HepG2 (cell line): ENCODE data around the gene ZFAND6. TPM values are rescaled to one million over a fixed set of nuclear protein-coding genes. Genes with fewer than 3 reads are reported as not detected.

Experiments used
- ATF1 ChIP-seq: IDR thresholded peaks from 2 replicates; pipeline ENCODE4 v1.6.1; 2016; ENCODE audit warnings: mild to moderate bottlenecking, control low read depth
- CBX1 ChIP-seq: IDR thresholded peaks from one replicate; pipeline ENCODE4 v1.6.1; 2016; ENCODE audit warnings: antibody characterized with exemption, low read depth
- DR1 ChIP-seq: sonication (generic); formaldehyde crosslinking; IDR thresholded peaks from 2 replicates; pipeline ENCODE4 v1.8.0; 2021; ENCODE audit warnings: mild to moderate bottlenecking, missing genetic modification reagents, inconsistent platforms
- ELF1 ChIP-seq: sonication (generic); formaldehyde crosslinking; IDR thresholded peaks from 2 replicates; pipeline ENCODE4 v1.4.0; 2020; ENCODE audit warnings: missing genetic modification reagents
- KDM3A ChIP-seq: IDR thresholded peaks from 2 replicates; pipeline ENCODE4 v1.6.1; 2018; ENCODE audit warnings: low read depth, missing compliant biosample characterization
- NFKB2 ChIP-seq: sonication (generic); formaldehyde crosslinking; IDR thresholded peaks from 2 replicates; pipeline ENCODE4 v1.4.0; 2020; ENCODE audit warnings: missing genetic modification reagents, borderline replicate concordance
- NFYB ChIP-seq: sonication (generic); formaldehyde crosslinking; IDR thresholded peaks from 2 replicates; pipeline ENCODE4 v1.4.0; 2020; ENCODE audit warnings: missing genetic modification reagents
- RARA ChIP-seq: IDR thresholded peaks from 2 replicates; pipeline ENCODE4 v1.6.1; 2016; ENCODE audit warnings: missing genetic modification reagents, missing compliant biosample characterization
- RARG ChIP-seq: sonication (generic); formaldehyde crosslinking; IDR thresholded peaks from 2 replicates; pipeline ENCODE4 v1.4.0; 2020; ENCODE audit warnings: low read depth, mild to moderate bottlenecking, missing genetic modification reagents
- RCOR2 ChIP-seq: IDR thresholded peaks from 2 replicates; pipeline ENCODE4 v1.6.1; 2016; ENCODE audit warnings: missing biosample characterization, missing genetic modification reagents
- SNAPC5 ChIP-seq: sonication (generic); formaldehyde crosslinking; IDR thresholded peaks from 2 replicates; pipeline ENCODE4 v1.8.1; 2023; ENCODE audit warnings: mild to moderate bottlenecking, missing genetic modification reagents, borderline replicate concordance
- SP1 ChIP-seq, 2 experiments: fragments of 450-650 bp in 1 of 2; sonication (generic) in 1 of 2; formaldehyde crosslinking in 1 of 2; IDR thresholded peaks; 2 replicates each; pipeline versions ENCODE4 v1.4.0 to v1.6.1; 2016 to 2020; ENCODE audit warnings: missing genetic modification reagents in 1 of 2
- SP2 ChIP-seq: sonication (generic); formaldehyde crosslinking; IDR thresholded peaks from 2 replicates; pipeline ENCODE4 v1.5.1; 2020; ENCODE audit warnings: mild to moderate bottlenecking, missing genetic modification reagents
- TAF1 ChIP-seq: sonication (generic); formaldehyde crosslinking; IDR thresholded peaks from 2 replicates; pipeline ENCODE4 v1.4.0; 2020; ENCODE audit warnings: missing genetic modification reagents
- TAF15 ChIP-seq: fragments of 200-400 bp; formaldehyde crosslinking; IDR thresholded peaks from one replicate; pipeline ENCODE4 v1.6.1; 2018; ENCODE audit warnings: mild to moderate bottlenecking, low read depth, low read length; ENCODE audit not compliant: poor library complexity, severe bottlenecking
- ZMYM2 ChIP-seq: sonication (generic); formaldehyde crosslinking; IDR thresholded peaks from 2 replicates; pipeline ENCODE4 v1.8.0; 2022; ENCODE audit warnings: mild to moderate bottlenecking, missing genetic modification reagents
- ZNF136 ChIP-seq: sonication (generic); formaldehyde crosslinking; IDR thresholded peaks from 2 replicates; pipeline ENCODE4 v1.8.1; 2022; ENCODE audit warnings: low read depth, mild to moderate bottlenecking, moderate library complexity, missing genetic modification reagents
- ZNF264 ChIP-seq: sonication (generic); formaldehyde crosslinking; IDR thresholded peaks from 2 replicates; pipeline ENCODE4 v1.4.0; 2020; ENCODE audit warnings: missing genetic modification reagents
- ZNF337 ChIP-seq: sonication (generic); formaldehyde crosslinking; IDR thresholded peaks from 2 replicates; pipeline ENCODE4 v1.5.1; 2020; ENCODE audit warnings: missing genetic modification reagents, low read depth, mild to moderate bottlenecking, borderline replicate concordance
- ZNF343 ChIP-seq: sonication (generic); formaldehyde crosslinking; IDR thresholded peaks from 2 replicates; pipeline ENCODE4 v1.4.0; 2020; ENCODE audit warnings: mild to moderate bottlenecking, missing genetic modification reagents
- ZNF354B ChIP-seq: sonication (generic); formaldehyde crosslinking; IDR thresholded peaks from 2 replicates; pipeline ENCODE4 v1.8.0; 2022; ENCODE audit warnings: mild to moderate bottlenecking, missing genetic modification reagents
- ZNF563 ChIP-seq: sonication (generic); formaldehyde crosslinking; IDR thresholded peaks from 2 replicates; pipeline ENCODE4 v1.8.0; 2022; ENCODE audit warnings: mild to moderate bottlenecking, moderate library complexity, missing genetic modification reagents
- ZNF878 ChIP-seq: sonication (generic); formaldehyde crosslinking; IDR thresholded peaks from 2 replicates; pipeline ENCODE4 v1.8.1; 2023; ENCODE audit warnings: mild to moderate bottlenecking, missing genetic modification reagents, moderate library complexity
- ZSCAN30 ChIP-seq: sonication (generic); formaldehyde crosslinking; IDR thresholded peaks from 2 replicates; pipeline ENCODE4 v1.5.0; 2020; ENCODE audit warnings: mild to moderate bottlenecking, missing genetic modification reagents
- polyA plus RNA-seq, 8 experiments: library from polyadenylated mRNA; depleted of rRNA in 3 of 8; stranded (reverse) in 7 of 8; unstranded in 1 of 8; fragments of >200 nt; fragmentation: Illumina TruSeq in 4 of 8; extraction: Trizol in 4 of 8; gene quantifications; 2 replicates each; pipeline versions ENCODE4 v1.2.1 to v1.2.3, GENCODE V29; 2011 to 2016; ENCODE audit warnings: low read depth in 4 of 8, missing spikeins in 1 of 8, mixed read lengths in 1 of 8; ENCODE audit not compliant: insufficient read depth in 1 of 8
- total RNA-seq, 5 experiments: library from RNA; depleted of rRNA; stranded (reverse); fragments of >200 nt; fragmentation: Illumina TruSeq; extraction: Trizol; gene quantifications; 2 replicates each; pipeline ENCODE4 v1.2.3, GENCODE V29; 2016; ENCODE audit warnings: low read depth in 1 of 5
- TF ChIP-seq, protein P1 (sequence below): IDR thresholded peaks from 2 replicates; pipeline ENCODE4 v1.6.1; 2012; ENCODE audit warnings: inconsistent platforms
- TF ChIP-seq, protein P2 (sequence below): sonication (generic); formaldehyde crosslinking; IDR thresholded peaks from 2 replicates; pipeline ENCODE4 v1.5.0; 2020; ENCODE audit warnings: missing genetic modification reagents

The ZFAND6 gene
- total and polyA plus RNA-seq, 2 of the 13 experiments (the other 11 are each of a cell fraction or from before 2014, with no cell fraction given): 84.2 to 115 TPM

- TF ChIP-seq ATF1 (CRISPR knock-in tag) (peak; percentile 67), TAF1 (peak; percentile 80; the same call in 1 of the 2 replicates), SNAPC5 (CRISPR knock-in tag) (peak; percentile 34; the same call in 1 of the 2 replicates), ZNF878 (CRISPR knock-in tag) (no peak), SP1 (IDR thresholded peaks at IDR 0.05) (no peak), SP1 (CRISPR knock-in tag; IDR thresholded peaks at IDR 0.05) (peak; percentile 65), ZSCAN30 (CRISPR knock-in tag) (no peak), DR1 (CRISPR knock-in tag) (peak; percentile 62; the same call in 1 of the 2 replicates), ZNF563 (CRISPR knock-in tag) (no peak), TAF15 (peak; percentile 15), ZNF136 (CRISPR knock-in tag) (no peak), RARA (CRISPR knock-in tag) (peak; percentile 2; the same call in 1 of the 2 replicates), SP2 (CRISPR knock-in tag) (peak; percentile 58; the same call in 1 of the 2 replicates), NFKB2 (CRISPR knock-in tag) (peak; percentile 55; the same call in 1 of the 2 replicates), CBX1 (peak; percentile 34), ELF1 (CRISPR knock-in tag) (0 out of 2 replicates have a peak, but pooled peaks have one; percentile 11), ZMYM2 (CRISPR knock-in tag) (0 out of 2 replicates have a peak, but pooled peaks have one; percentile 43), RARG (CRISPR knock-in tag) (no peak), ZNF354B (0 out of 2 replicates have a peak, but pooled peaks have one; percentile 35), ZNF337 (CRISPR knock-in tag) (peak; percentile 17; the same call in 1 of the 2 replicates), ZNF264 (CRISPR knock-in tag) (peak; percentile 40; the same call in 1 of the 2 replicates), RCOR2 (no peak), KDM3A (CRISPR knock-in tag) (no peak), NFYB (CRISPR knock-in tag) (peak; percentile 65), ZNF343 (CRISPR knock-in tag) (peak; percentile 63; the same call in 1 of the 2 replicates)
- TF ChIP-seq, protein P1, sequence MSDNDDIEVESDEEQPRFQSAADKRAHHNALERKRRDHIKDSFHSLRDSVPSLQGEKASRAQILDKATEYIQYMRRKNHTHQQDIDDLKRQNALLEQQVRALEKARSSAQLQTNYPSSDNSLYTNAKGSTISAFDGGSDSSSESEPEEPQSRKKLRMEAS: peak; percentile 52; the same call in 1 of the 2 replicates
- TF ChIP-seq, protein P2, sequence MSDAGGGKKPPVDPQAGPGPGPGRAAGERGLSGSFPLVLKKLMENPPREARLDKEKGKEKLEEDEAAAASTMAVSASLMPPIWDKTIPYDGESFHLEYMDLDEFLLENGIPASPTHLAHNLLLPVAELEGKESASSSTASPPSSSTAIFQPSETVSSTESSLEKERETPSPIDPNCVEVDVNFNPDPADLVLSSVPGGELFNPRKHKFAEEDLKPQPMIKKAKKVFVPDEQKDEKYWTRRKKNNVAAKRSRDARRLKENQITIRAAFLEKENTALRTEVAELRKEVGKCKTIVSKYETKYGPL (CRISPR knock-in tag): no peak
Observed at GRCh38 chr15:80058851-80059785, at the start of gene ZFAND6 (continued).
